ENCODE data around the gene RAI14.
"Not testable (repeated sequence)": the region's sequence is repeated elsewhere in the genome, so short reads cannot be mapped to it uniquely, and the experiment has no call there.

The RAI14 gene

GRCh38 chr5:34756781-34757624, 100.9 kb downstream of the RAI14 start:
- 94% methylated on average over 20 of the region's 20 CpGs for WGBS
- Histone ChIP-seq H3K9me3 (ENCODE audit: insufficient read depth, low read depth, low read length) (no peaks in the 10 kb centered on the region), H3K36me3 (ENCODE audit: insufficient read depth, low read length) (peaks cover 53% of the 10 kb centered on the region)

DNA sequence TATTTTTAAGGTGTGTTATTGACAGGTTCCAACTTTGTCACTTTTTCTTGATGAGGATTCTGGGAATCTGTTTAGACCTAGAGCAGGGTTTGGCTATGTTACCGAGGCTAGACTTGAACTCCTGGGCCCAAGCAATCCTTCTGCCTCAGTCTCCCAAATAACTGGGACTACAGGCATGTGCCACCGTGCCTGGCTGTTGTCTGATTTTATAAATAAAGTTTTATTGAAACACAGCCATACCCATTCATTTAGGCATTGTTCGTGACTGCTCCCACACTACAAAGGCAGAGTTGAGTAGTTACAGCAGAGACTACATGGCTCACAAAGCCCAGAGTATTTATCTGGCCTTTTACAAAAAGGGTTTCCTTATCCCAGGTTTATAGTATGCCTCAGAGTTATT, 102.4 kb downstream of the RAI14 start:
- no peaks in the 10 kb centered on the region for H3K9me3 ChIP-seq (ENCODE audit: insufficient read depth, low read depth, low read length)
- no peaks in the 10 kb centered on the region for H3K27me3 ChIP-seq (ENCODE audit: insufficient read depth, low read length)
- no peak overlapping the region for H3K4me3 ChIP-seq (ENCODE audit: low read length)
- no peak overlapping the region for H3K27ac ChIP-seq (ENCODE audit: low read depth, low read length)
- H3K4me1 ChIP-seq (ENCODE audit: insufficient read depth, low read length) = no peaks in the 10 kb centered on the region
- no peak overlapping the region for H3K9ac ChIP-seq (ENCODE audit: low read depth, low read length)
- WGBS = 96% methylated on average over 2 of the region's 3 CpGs
- H3K36me3 ChIP-seq (ENCODE audit: insufficient read depth, low read length) = peaks cover 68% of the 10 kb centered on the region

More at GRCh38 chr5:34756781-34757624, 100.9 kb downstream of the RAI14 start:
- H3K27me3 ChIP-seq (ENCODE audit: insufficient read depth, low read length) = no peaks in the 10 kb centered on the region
- no peak overlapping the region for H3K27ac ChIP-seq (ENCODE audit: low read depth, low read length)
- H3K4me1 ChIP-seq (ENCODE audit: insufficient read depth, low read length) = peaks cover 4% of the 10 kb centered on the region
- H3K9ac ChIP-seq (ENCODE audit: low read depth, low read length) = no peak overlapping the region
- H3K4me3 ChIP-seq (ENCODE audit: low read length) = no peak overlapping the region

DNA sequence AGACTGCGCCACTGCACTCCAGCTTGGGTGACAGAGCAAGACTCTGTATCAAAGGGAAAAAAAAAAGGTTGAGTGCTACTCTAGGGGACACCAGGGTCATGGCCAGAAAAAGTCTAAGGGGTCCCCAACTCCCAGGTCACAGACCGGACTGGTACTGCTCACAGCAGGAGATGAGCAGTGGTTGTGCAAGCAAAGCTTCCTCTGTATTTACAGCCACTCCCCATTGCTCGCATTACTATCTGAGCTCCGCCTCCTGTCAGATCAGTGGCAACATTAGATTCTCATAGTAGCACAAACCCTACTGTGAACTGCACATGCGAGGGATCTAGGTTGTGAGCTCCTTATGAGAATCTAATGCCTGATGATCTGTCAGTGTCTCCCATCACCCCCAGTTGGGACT, 103.1 kb downstream of the RAI14 start:
- not testable (repeated sequence) for H3K9ac ChIP-seq (ENCODE audit: low read depth, low read length); H3K27ac ChIP-seq (ENCODE audit: low read depth, low read length); H3K4me3 ChIP-seq (ENCODE audit: low read length); H3K9me3 ChIP-seq (ENCODE audit: insufficient read depth, low read depth, low read length); H3K27me3 ChIP-seq (ENCODE audit: insufficient read depth, low read length); H3K4me1 ChIP-seq (ENCODE audit: insufficient read depth, low read length)
- WGBS = 88% methylated on average over 5 of the region's 5 CpGs
- H3K36me3 ChIP-seq (ENCODE audit: insufficient read depth, low read length) = peaks cover 73% of the 10 kb centered on the region

DNA sequence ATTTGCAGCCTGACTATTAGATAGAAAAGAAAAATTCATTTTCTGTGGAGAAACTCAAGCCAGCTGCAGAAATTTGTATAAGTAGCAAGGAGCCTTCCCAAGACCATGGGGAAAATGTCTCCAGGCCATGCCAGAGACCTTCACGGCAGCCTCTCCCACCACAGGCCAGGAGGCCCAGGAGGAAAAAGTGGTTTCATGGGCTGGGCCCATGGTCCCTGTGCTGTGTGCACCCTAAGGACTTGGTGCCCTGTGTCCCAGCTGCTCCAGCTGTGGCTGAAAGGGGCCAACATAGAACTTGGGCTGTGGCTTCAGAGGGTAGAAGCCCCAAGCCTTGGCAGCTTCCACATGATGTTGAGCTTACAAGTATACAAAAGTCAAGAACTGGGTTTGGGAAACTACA, 109.5 kb downstream of the RAI14 start:
- Histone ChIP-seq H3K27ac (ENCODE audit: low read depth, low read length) (no peak overlapping the region), H3K9me3 (ENCODE audit: insufficient read depth, low read depth, low read length) (no peaks in the 10 kb centered on the region), H3K9ac (ENCODE audit: low read depth, low read length) (no peak overlapping the region), H3K27me3 (ENCODE audit: insufficient read depth, low read length) (no peaks in the 10 kb centered on the region), H3K4me1 (ENCODE audit: insufficient read depth, low read length) (no peaks in the 10 kb centered on the region), H3K4me3 (ENCODE audit: low read length) (no peak overlapping the region), H3K36me3 (ENCODE audit: insufficient read depth, low read length) (peaks cover 61% of the 10 kb centered on the region)
- WGBS = 95% methylated on average over 1 of the region's 1 CpG

GRCh38 chr5:34767180-34767579, 111.1 kb downstream of the RAI14 start:
- WGBS = 91% methylated on average over 7 of the region's 7 CpGs

DNA sequence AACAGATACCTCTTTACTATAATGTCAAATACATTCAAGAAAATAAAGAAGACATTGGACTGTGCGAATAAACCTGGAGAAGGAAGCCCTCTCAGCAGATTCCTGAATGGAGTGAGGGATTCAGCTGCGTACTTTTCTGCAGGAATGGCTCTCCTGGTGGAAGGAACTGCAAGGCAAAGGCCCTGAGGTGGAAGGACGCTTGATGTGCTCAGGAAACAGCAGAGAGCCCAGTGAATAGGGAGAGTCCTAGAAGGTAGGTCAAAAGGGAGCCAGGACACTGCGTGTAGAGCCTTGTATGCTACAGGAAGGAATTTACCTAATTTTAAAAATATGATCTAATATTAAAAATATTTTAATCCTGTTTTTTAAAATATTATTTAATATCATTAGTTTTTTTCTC, 114.4 kb downstream of the RAI14 start:
- H3K9me3 ChIP-seq (ENCODE audit: insufficient read depth, low read depth, low read length) = peaks cover 3% of the 10 kb centered on the region; the same call in 1 of the 2 replicates
- no peak overlapping the region for H3K4me3 ChIP-seq (ENCODE audit: low read length)
- no peak overlapping the region for H3K9ac ChIP-seq (ENCODE audit: low read depth, low read length)
- H3K36me3 ChIP-seq (ENCODE audit: insufficient read depth, low read length) = peaks cover 17% of the 10 kb centered on the region
- no peaks in the 10 kb centered on the region for H3K27me3 ChIP-seq (ENCODE audit: insufficient read depth, low read length)
- no peaks in the 10 kb centered on the region for H3K4me1 ChIP-seq (ENCODE audit: insufficient read depth, low read length)
- no peak overlapping the region for H3K27ac ChIP-seq (ENCODE audit: low read depth, low read length)
- WGBS = 91% methylated on average over 3 of the region's 4 CpGs

More at GRCh38 chr5:34767180-34767579, 111.1 kb downstream of the RAI14 start:
- no peak overlapping the region for H3K27ac ChIP-seq (ENCODE audit: low read depth, low read length)
- H3K9me3 ChIP-seq (ENCODE audit: insufficient read depth, low read depth, low read length) = no peaks in the 10 kb centered on the region
- H3K4me3 ChIP-seq (ENCODE audit: low read length) = no peak overlapping the region
- H3K27me3 ChIP-seq (ENCODE audit: insufficient read depth, low read length) = no peaks in the 10 kb centered on the region
- peaks cover 46% of the 10 kb centered on the region for H3K36me3 ChIP-seq (ENCODE audit: insufficient read depth, low read length)
- H3K4me1 ChIP-seq (ENCODE audit: insufficient read depth, low read length) = no peaks in the 10 kb centered on the region
- no peak overlapping the region for H3K9ac ChIP-seq (ENCODE audit: low read depth, low read length)

DNA sequence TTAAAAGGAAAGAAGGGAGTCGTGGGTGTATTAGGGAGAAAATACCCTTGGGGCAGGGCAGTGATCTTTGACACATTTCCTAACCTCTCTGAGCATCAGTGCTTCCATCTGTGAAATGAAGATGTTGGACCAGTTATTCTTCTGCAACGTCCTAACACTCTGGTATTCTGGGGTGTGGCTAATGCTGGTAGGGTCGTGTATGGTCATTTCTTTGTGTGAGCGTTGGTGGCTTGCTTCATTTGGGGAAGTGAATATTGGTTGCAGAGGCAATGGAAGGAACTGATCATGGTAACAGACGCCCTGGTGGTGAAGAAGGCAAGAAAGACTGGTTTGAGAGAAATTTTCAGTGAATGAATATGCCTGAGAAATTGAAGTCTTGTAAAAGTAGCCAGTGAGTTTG, 114.9 kb downstream of the RAI14 start:
- Histone ChIP-seq H3K9ac (ENCODE audit: low read depth, low read length) (no peak overlapping the region), H3K4me3 (ENCODE audit: low read length) (no peak overlapping the region)
- 86% methylated on average over 5 of the region's 5 CpGs for WGBS

DNA sequence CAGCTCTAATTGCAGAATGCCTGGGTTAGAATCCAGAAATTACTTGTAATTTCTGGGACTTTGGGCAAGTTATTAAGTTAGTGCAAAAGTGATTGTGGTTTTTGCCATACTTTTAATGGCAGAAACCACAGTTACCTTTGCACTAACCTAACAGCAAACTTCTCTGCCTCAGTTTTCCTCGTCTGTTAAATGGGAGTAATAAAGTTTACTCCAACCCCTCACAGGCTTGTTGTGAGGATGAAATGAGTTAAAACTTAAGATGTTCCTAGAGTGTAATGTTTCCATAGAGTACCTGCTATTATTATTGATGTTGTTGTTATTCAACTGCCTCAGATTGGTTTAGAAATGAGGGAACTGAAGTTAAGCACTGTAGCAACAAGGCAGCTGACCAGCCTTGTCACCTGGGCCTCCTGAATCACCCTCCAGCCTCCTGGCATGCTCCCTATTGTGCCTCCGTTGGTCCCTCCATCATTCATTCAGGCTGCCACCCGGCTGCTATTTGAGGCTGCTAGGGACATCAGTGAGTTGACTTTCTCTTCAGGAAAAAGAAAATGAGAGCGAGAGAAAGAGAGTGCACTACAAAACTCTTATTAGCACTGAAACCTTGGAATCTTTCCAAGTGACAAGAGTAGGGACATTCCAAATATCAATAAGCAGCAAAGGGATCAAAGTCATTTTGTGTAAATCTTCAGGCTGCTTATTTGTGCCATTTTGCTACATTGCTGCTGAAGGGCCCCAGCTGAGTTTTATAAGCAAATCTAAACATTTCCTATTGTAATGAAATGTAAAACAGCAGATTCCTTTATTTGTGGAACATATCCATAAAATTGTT, 116.4 kb downstream of the RAI14 start:
- H3K27me3 ChIP-seq (ENCODE audit: insufficient read depth, low read length) = no peaks in the 10 kb centered on the region
- no peak overlapping the region for H3K4me3 ChIP-seq (ENCODE audit: low read length)
- no peak overlapping the region for H3K9ac ChIP-seq (ENCODE audit: low read depth, low read length)
- H3K4me1 ChIP-seq (ENCODE audit: insufficient read depth, low read length) = no peaks in the 10 kb centered on the region
- 88% methylated on average over 3 of the region's 4 CpGs for WGBS
- H3K27ac ChIP-seq (ENCODE audit: low read depth, low read length) = no peak overlapping the region
- H3K9me3 ChIP-seq (ENCODE audit: insufficient read depth, low read depth, low read length) = peaks cover 3% of the 10 kb centered on the region; the same call in 1 of the 2 replicates
- H3K36me3 ChIP-seq (ENCODE audit: insufficient read depth, low read length) = 0 out of 2 replicates have a peak, but pooled peaks cover 2% of the 10 kb centered on the region

More for the DNA sequence above, 114.9 kb downstream of the RAI14 start:
- Histone ChIP-seq H3K27me3 (ENCODE audit: insufficient read depth, low read length) (no peaks in the 10 kb centered on the region), H3K9me3 (ENCODE audit: insufficient read depth, low read depth, low read length) (peaks cover 3% of the 10 kb centered on the region; the same call in 1 of the 2 replicates), H3K4me1 (ENCODE audit: insufficient read depth, low read length) (no peaks in the 10 kb centered on the region), H3K36me3 (ENCODE audit: insufficient read depth, low read length) (peaks cover 12% of the 10 kb centered on the region), H3K27ac (ENCODE audit: low read depth, low read length) (no peak overlapping the region)

DNA sequence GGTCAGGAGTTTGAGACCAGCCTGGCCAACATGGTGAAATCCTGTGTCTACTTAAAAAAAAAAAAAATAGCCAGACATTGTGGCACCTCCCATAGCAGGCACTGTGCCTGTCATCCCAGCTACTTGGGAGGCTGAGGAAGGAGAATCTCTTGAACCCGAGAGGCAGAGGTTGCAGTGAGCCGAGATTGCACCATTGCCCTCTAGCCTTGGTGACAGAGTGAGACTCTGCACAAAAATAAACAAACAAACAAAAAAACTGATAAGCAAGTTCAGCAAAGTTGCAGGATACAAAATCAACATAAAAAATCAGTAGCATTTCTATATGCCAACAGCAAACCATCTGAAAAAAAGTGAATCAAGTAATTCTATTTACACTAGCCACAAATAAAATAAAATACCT, 118.0 kb downstream of the RAI14 start:
- H3K9me3 ChIP-seq (ENCODE audit: insufficient read depth, low read depth, low read length) = peaks cover 3% of the 10 kb centered on the region; the same call in 1 of the 2 replicates
- 95% methylated on average over 2 of the region's 2 CpGs for WGBS
- H3K4me3 ChIP-seq (ENCODE audit: low read length) = no peak overlapping the region
- H3K27ac ChIP-seq (ENCODE audit: low read depth, low read length) = no peak overlapping the region
- H3K27me3 ChIP-seq (ENCODE audit: insufficient read depth, low read length) = no peaks in the 10 kb centered on the region
- no peaks in the 10 kb centered on the region for H3K36me3 ChIP-seq (ENCODE audit: insufficient read depth, low read length)
- no peaks in the 10 kb centered on the region for H3K4me1 ChIP-seq (ENCODE audit: insufficient read depth, low read length)
- no peak overlapping the region for H3K9ac ChIP-seq (ENCODE audit: low read depth, low read length)

- not testable (repeated sequence) for H3K4me1 ChIP-seq (ENCODE audit: insufficient read depth, low read length); H3K9ac ChIP-seq (ENCODE audit: low read depth, low read length); H3K27me3 ChIP-seq (ENCODE audit: insufficient read depth, low read length); H3K9me3 ChIP-seq (ENCODE audit: insufficient read depth, low read depth, low read length); H3K4me3 ChIP-seq (ENCODE audit: low read length); H3K36me3 ChIP-seq (ENCODE audit: insufficient read depth, low read length); H3K27ac ChIP-seq (ENCODE audit: low read depth, low read length)
- WGBS = 86% methylated on average over 1 of the region's 1 CpG
These were observed 118.5 kb downstream of the RAI14 start for GRCh38 chr5:34774678-34775077.

GRCh38 chr5:34775886-34776285, 119.8 kb downstream of the RAI14 start:
- Histone ChIP-seq H3K9ac (ENCODE audit: low read depth, low read length) (no peak overlapping the region), H3K27ac (ENCODE audit: low read depth, low read length) (no peak overlapping the region), H3K27me3 (ENCODE audit: insufficient read depth, low read length) (no peaks in the 10 kb centered on the region), H3K4me3 (ENCODE audit: low read length) (no peak overlapping the region), H3K4me1 (ENCODE audit: insufficient read depth, low read length) (no peaks in the 10 kb centered on the region), H3K36me3 (ENCODE audit: insufficient read depth, low read length) (no peaks in the 10 kb centered on the region), H3K9me3 (ENCODE audit: insufficient read depth, low read depth, low read length) (peaks cover 3% of the 10 kb centered on the region; the same call in 1 of the 2 replicates)
- WGBS = 84% methylated on average over 1 of the region's 1 CpG

All from HUES64 (cell line).